Thyroid gland (tissue), 4 donors: ENCODE results near the gene MMP20.

ENCODE experiments used
- POLR2A ChIP-seq, 2 donors: fragments of 450-650 bp; IDR thresholded peaks; one replicate each; pipeline ENCODE4 v1.6.1; 2017; ENCODE audit warnings: antibody characterized with exemption in 2 of 2, mild to moderate bottlenecking in 2 of 2, moderate library complexity in 1 of 2
- TF ChIP-seq, protein P1 (sequence below), 6 experiments: fragments of 200-600 bp in 3 of 6; fragments of 450-650 bp in 3 of 6; sonication (generic) in 3 of 6; IDR thresholded peaks; one replicate each; pipeline ENCODE4 v1.5.1; 2016 to 2019; ENCODE audit warnings: antibody characterized with exemption in 6 of 6, mild to moderate bottlenecking in 2 of 6, inconsistent platforms in 1 of 6, moderate library complexity in 1 of 6

DNA sequence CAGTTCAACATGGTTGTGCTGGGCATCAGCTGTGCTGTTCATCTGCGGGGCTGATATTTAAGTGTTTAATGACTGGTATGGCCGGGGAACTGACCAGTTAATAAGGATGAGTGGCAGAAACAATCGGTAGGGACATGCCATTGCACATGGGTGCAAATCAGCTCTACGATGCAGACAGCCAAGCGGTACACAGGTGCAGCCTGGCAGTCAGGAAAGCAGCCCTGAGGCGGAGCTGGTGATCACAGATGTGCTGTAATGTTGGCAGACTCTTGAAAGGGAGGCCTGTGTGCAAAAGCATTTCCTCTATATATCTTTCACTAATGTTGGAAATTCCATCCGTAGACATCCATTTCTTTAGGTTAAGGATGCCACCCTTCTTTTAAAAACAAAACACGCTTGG is 1.1 kb downstream of the MMP20 start:
- no peak for TF ChIP-seq POLR2A (IDR thresholded peaks at IDR 0.05)
- TF ChIP-seq, protein P1, sequence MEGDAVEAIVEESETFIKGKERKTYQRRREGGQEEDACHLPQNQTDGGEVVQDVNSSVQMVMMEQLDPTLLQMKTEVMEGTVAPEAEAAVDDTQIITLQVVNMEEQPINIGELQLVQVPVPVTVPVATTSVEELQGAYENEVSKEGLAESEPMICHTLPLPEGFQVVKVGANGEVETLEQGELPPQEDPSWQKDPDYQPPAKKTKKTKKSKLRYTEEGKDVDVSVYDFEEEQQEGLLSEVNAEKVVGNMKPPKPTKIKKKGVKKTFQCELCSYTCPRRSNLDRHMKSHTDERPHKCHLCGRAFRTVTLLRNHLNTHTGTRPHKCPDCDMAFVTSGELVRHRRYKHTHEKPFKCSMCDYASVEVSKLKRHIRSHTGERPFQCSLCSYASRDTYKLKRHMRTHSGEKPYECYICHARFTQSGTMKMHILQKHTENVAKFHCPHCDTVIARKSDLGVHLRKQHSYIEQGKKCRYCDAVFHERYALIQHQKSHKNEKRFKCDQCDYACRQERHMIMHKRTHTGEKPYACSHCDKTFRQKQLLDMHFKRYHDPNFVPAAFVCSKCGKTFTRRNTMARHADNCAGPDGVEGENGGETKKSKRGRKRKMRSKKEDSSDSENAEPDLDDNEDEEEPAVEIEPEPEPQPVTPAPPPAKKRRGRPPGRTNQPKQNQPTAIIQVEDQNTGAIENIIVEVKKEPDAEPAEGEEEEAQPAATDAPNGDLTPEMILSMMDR (IDR thresholded peaks at IDR 0.05): no peak
